Fibroblast of pulmonary artery (primary cell): Measurements from ENCODE around the gene SFR1.
A peak's percentile ranks its signal among the peaks of the same experiment; 100 is the strongest.

Experiments
- DNase-seq: peaks from one replicate; pipeline ENCODE4 v3.0.0-alpha.2; 2010; ENCODE audit warnings: low read depth
- H3K4me3 ChIP-seq: replicated peaks from 2 replicates; pipeline ENCODE4 v1.5.1; 2011; ENCODE audit warnings: low read depth, mild to moderate bottlenecking, control low read depth, low read length, moderate library complexity
- CTCF ChIP-seq: IDR thresholded peaks from 2 replicates; pipeline ENCODE4 v1.5.1; 2011; ENCODE audit warnings: mild to moderate bottlenecking, control low read depth, low read length, inconsistent platforms; ENCODE audit errors: missing control alignments

SFR1 gene

GRCh38 chr10:104120512-104120902, 1.5 kb upstream of the SFR1 start:
- TF ChIP-seq CTCF = no peak
- no peak for DNase-seq
- H3K4me3 ChIP-seq = peak overlapping the region; percentile 64

GRCh38 chr10:104120903-104121484, 977 bp upstream of the SFR1 start:
- peak; percentile 99 for DNase-seq
- no peak for TF ChIP-seq CTCF
- peak overlapping the region; percentile 64 for H3K4me3 ChIP-seq

GRCh38 chr10:104122225-104123107, 495 bp downstream of the SFR1 start:
- peak overlapping the region; percentile 82 for H3K4me3 ChIP-seq
- no peak for TF ChIP-seq CTCF
- DNase-seq = no peak

- DNase-seq = peak; percentile 49
- no peak overlapping the region for H3K4me3 ChIP-seq
- TF ChIP-seq CTCF = peak; percentile 48
Measured at GRCh38 chr10:104123397-104123796, 1.4 kb downstream of the SFR1 start.

GRCh38 chr10:104127411-104127810, 5.4 kb downstream of the SFR1 start:
- no peak for DNase-seq
- no peak overlapping the region for H3K4me3 ChIP-seq
- TF ChIP-seq CTCF = peak; percentile 5

GRCh38 chr10:104128214-104128613, 6.2 kb downstream of the SFR1 start:
- no peak for TF ChIP-seq CTCF
- DNase-seq = peak; percentile 35
- no peak overlapping the region for H3K4me3 ChIP-seq
